OCI-LY3 (cell line): ENCODE data around the gene CSNK1A1.

Source experiments
- EZH2phosphoT487 ChIP-seq: fragments of 200-600 bp; shearing (Covaris generic); IDR thresholded peaks from 2 replicates; pipeline ENCODE4 v1.6.1; 2018; ENCODE audit warnings: antibody characterized with exemption, mixed run types, low read depth
- TF ChIP-seq, protein P1 (sequence below): fragments of 200-600, 300-600 bp; sonication (generic); IDR thresholded peaks from 2 replicates; pipeline ENCODE4 v1.5.1; 2014; ENCODE audit warnings: antibody characterized with exemption, low read length, low read depth

DNA sequence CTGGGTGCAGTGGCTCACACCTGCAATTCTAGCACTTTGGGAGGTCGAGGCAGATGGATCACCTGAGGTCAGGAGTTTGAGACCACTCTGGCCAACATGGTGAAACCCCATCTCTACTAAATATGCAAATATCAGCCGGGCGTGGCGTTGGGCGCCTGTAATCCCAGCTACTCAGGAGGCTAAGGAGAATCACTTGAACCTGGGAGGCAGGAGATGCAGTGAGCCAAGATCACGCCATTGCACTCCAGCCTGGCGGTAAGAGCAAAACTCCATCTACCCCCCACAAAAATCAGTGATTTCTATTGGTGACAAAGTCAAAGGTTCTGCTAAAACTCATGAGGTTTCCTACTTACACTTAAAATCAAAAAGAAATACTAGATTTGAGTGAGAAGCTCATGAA lies 18.8 kb downstream of the CSNK1A1 start:
- TF ChIP-seq, protein P1, sequence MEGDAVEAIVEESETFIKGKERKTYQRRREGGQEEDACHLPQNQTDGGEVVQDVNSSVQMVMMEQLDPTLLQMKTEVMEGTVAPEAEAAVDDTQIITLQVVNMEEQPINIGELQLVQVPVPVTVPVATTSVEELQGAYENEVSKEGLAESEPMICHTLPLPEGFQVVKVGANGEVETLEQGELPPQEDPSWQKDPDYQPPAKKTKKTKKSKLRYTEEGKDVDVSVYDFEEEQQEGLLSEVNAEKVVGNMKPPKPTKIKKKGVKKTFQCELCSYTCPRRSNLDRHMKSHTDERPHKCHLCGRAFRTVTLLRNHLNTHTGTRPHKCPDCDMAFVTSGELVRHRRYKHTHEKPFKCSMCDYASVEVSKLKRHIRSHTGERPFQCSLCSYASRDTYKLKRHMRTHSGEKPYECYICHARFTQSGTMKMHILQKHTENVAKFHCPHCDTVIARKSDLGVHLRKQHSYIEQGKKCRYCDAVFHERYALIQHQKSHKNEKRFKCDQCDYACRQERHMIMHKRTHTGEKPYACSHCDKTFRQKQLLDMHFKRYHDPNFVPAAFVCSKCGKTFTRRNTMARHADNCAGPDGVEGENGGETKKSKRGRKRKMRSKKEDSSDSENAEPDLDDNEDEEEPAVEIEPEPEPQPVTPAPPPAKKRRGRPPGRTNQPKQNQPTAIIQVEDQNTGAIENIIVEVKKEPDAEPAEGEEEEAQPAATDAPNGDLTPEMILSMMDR = no peak
- no peak for TF ChIP-seq EZH2phosphoT487
